Smooth muscle cell (in vitro differentiated cells): ENCODE measurements around the gene MAP1LC3B2. TPM values are rescaled to one million over a fixed set of nuclear protein-coding genes. Genes with fewer than 3 reads are reported as not detected.
A peak's percentile ranks its signal among the peaks of the same experiment; 100 is the strongest.

Experiments
- DNase-seq: peaks from one replicate; lab custom pipeline; 2025; ENCODE audit not compliant: unreplicated experiment; lab: John Stamatoyannopoulos, UW
- H2AFZ ChIP-seq: fragments of 200-600 bp; sonication (generic); 2 replicates; pipeline ENCODE4 v1.6.0; 2016; ENCODE audit warnings: antibody characterized with exemption, low read depth, mild to moderate bottlenecking
- H3F3A ChIP-seq: fragments of 200-600 bp; sonication (generic); 2 replicates; pipeline ENCODE4 v1.6.0; 2017; ENCODE audit warnings: antibody characterized with exemption, low read depth
- H3K27ac ChIP-seq: fragments of 200-600 bp; sonication (generic); 2 replicates; pipeline ENCODE4 v1.5.1; 2016; ENCODE audit warnings: low read depth, mild to moderate bottlenecking
- H3K27me3 ChIP-seq: fragments of 200-600 bp; sonication (generic); 2 replicates; pipeline ENCODE4 v1.6.1; 2016; ENCODE audit warnings: low read depth, mild to moderate bottlenecking
- H3K36me3 ChIP-seq: fragments of 200-600 bp; sonication (generic); 2 replicates; pipeline ENCODE4 v1.5.1; 2016; ENCODE audit warnings: low read depth
- H3K4me1 ChIP-seq: fragments of 200-600 bp; sonication (generic); 2 replicates; pipeline ENCODE4 v1.5.1; 2016; ENCODE audit warnings: low read depth
- H3K4me2 ChIP-seq: fragments of 200-600 bp; sonication (generic); 2 replicates; pipeline ENCODE4 v1.6.0; 2016; ENCODE audit warnings: mild to moderate bottlenecking
- H3K4me3 ChIP-seq: fragments of 200-600 bp; sonication (generic); 2 replicates; pipeline ENCODE4 v1.5.1; 2016; ENCODE audit warnings: mild to moderate bottlenecking
- H3K79me2 ChIP-seq: fragments of 200-600 bp; sonication (generic); 2 replicates; pipeline ENCODE4 v1.6.0; 2016; ENCODE audit warnings: low read depth, mild to moderate bottlenecking
- H3K9ac ChIP-seq: fragments of 200-600 bp; sonication (generic); 2 replicates; pipeline ENCODE4 v1.6.0; 2016; ENCODE audit warnings: low read depth
- H3K9me3 ChIP-seq: fragments of 200-600 bp; sonication (generic); replicated peaks from 2 replicates; pipeline ENCODE4 v1.5.1; 2016; ENCODE audit warnings: low read depth
- H4K20me1 ChIP-seq: fragments of 200-600 bp; sonication (generic); 2 replicates; pipeline ENCODE4 v1.6.0; 2016; ENCODE audit warnings: low read depth
- WGBS: methylation state at CpG from one replicate; pipeline ENCODE4 v1.1.7; 2016; ENCODE audit warnings: low lambda C conversion rate; 5-methylcytosine and 5-hydroxymethylcytosine counted together
- polyA plus RNA-seq: library from polyadenylated mRNA; unstranded; fragments of >200 nt; fragmentation: Nextera tagmentation; extraction: Ambion mirVana; gene quantifications from 2 replicates; pipeline ENCODE4 v1.2.1, GENCODE V29; 2016
- total RNA-seq: library from RNA; depleted of rRNA; stranded (reverse); fragments of >200 nt; gene quantifications from 2 replicates; pipeline ENCODE4 v1.2.3, GENCODE V29; 2014
- TF ChIP-seq, protein P1 (sequence below): fragments of 200-600 bp; sonication (generic); IDR thresholded peaks from 2 replicates; pipeline ENCODE4 v1.5.1; 2017; ENCODE audit warnings: borderline replicate concordance, mild to moderate bottlenecking, antibody characterized with exemption; ENCODE audit not compliant: insufficient read depth, poor library complexity, severe bottlenecking

The MAP1LC3B2 gene
- total and polyA plus RNA-seq, 2 experiments from 2014 or later, result 0.31 to 4.2 TPM

- Histone ChIP-seq H3K9ac (no peak overlapping the region), H3K4me3 (no peak overlapping the region), H3K4me2 (no peak overlapping the region), H4K20me1 (no peaks in the 10 kb centered on the region), H3K27ac (no peak overlapping the region), H2AFZ (no peak overlapping the region), H3K79me2 (no peaks in the 10 kb centered on the region), H3K27me3 (no peaks in the 10 kb centered on the region), H3K4me1 (no peaks in the 10 kb centered on the region), H3K36me3 (no peaks in the 10 kb centered on the region), H3F3A (no peaks in the 10 kb centered on the region), H3K9me3 (no peaks in the 10 kb centered on the region)
- WGBS, result 72% methylated on average over 4 of the region's 4 CpGs
- DNase-seq, result no peak
- TF ChIP-seq, protein P1, sequence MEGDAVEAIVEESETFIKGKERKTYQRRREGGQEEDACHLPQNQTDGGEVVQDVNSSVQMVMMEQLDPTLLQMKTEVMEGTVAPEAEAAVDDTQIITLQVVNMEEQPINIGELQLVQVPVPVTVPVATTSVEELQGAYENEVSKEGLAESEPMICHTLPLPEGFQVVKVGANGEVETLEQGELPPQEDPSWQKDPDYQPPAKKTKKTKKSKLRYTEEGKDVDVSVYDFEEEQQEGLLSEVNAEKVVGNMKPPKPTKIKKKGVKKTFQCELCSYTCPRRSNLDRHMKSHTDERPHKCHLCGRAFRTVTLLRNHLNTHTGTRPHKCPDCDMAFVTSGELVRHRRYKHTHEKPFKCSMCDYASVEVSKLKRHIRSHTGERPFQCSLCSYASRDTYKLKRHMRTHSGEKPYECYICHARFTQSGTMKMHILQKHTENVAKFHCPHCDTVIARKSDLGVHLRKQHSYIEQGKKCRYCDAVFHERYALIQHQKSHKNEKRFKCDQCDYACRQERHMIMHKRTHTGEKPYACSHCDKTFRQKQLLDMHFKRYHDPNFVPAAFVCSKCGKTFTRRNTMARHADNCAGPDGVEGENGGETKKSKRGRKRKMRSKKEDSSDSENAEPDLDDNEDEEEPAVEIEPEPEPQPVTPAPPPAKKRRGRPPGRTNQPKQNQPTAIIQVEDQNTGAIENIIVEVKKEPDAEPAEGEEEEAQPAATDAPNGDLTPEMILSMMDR, result no peak
Observed at GRCh38 chr12:116606397-116606796, 47.2 kb downstream of the MAP1LC3B2 start.

DNA sequence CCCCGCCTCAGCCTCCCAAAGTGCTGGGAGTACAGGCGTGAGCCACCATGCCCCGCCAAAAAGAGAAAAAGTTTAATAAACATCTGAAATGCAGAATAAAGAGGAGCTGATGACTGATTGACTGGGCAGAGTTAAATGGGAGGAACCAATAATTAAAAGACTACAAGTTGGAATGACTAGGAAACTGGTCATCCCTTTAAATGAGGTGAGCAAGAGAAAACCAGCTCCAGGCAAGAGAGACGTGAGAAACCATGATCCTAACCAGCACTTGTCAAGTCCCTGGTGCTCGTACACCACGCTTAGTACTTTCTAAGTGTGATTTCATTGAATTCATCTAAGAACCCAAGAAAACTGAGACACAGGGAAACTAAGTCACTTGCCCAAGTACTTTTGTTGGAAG lies 47.9 kb downstream of the MAP1LC3B2 start:
- no peaks in the 10 kb centered on the region for H3F3A ChIP-seq
- H3K4me3 ChIP-seq, result no peak overlapping the region
- H3K36me3 ChIP-seq, result no peaks in the 10 kb centered on the region
- H4K20me1 ChIP-seq, result no peaks in the 10 kb centered on the region
- H3K9me3 ChIP-seq, result no peaks in the 10 kb centered on the region
- H3K4me1 ChIP-seq, result no peaks in the 10 kb centered on the region
- H3K27ac ChIP-seq, result no peak overlapping the region
- H2AFZ ChIP-seq, result no peak overlapping the region
- H3K27me3 ChIP-seq, result no peaks in the 10 kb centered on the region
- no peak overlapping the region for H3K4me2 ChIP-seq
- no peak overlapping the region for H3K9ac ChIP-seq
- TF ChIP-seq, protein P1, result no peak
- 85% methylated on average over 6 of the region's 6 CpGs for WGBS
- no peaks in the 10 kb centered on the region for H3K79me2 ChIP-seq
- no peak for DNase-seq

- Histone ChIP-seq H3K4me2 (no peak overlapping the region), H3K9me3 (no peaks in the 10 kb centered on the region), H2AFZ (peak overlapping the region; percentile 39), H3K9ac (no peak overlapping the region), H3K27ac (no peak overlapping the region), H3K79me2 (no peaks in the 10 kb centered on the region), H3K36me3 (no peaks in the 10 kb centered on the region), H3K4me3 (no peak overlapping the region), H3K4me1 (peaks cover under 1% of the 10 kb centered on the region), H4K20me1 (no peaks in the 10 kb centered on the region), H3F3A (no peaks in the 10 kb centered on the region), H3K27me3 (no peaks in the 10 kb centered on the region)
- no peak for DNase-seq
- WGBS, result 79% methylated on average over 8 of the region's 8 CpGs
- TF ChIP-seq, protein P1, result peak; percentile 23
Observed at GRCh38 chr12:116609319-116610114, 50.3 kb downstream of the MAP1LC3B2 start.

DNA sequence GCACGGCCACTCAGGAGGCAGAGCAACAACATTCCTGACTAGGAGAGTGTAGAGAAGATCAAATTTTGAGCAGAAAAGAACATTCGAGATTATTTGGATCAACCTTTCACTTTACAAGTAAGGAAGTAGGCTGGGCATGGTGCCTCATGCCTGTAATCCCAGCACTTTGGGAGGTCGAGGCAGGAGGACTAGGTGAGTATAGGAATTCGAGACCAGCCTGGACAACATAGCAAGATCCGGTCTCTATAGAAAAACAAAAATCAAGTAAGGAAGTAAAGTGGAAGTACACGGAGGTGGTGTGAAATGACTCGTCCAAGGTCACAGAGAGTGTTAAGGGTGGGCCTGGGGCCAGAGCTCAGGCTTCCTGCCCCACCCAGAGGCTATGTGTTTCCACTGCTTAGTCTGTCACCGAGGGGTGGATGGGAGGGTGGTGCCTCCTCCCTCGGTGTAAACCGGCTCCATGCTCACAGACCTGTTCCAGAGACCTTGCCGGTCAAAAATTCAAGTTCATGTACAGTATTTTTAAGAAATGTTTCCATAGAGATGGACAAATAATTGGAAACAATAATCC lies 51.9 kb downstream of the MAP1LC3B2 start:
- no peak overlapping the region for H3K9ac ChIP-seq
- H3K36me3 ChIP-seq, result no peaks in the 10 kb centered on the region
- H3K27me3 ChIP-seq, result no peaks in the 10 kb centered on the region
- no peaks in the 10 kb centered on the region for H4K20me1 ChIP-seq
- TF ChIP-seq, protein P1, result no peak
- no peaks in the 10 kb centered on the region for H3F3A ChIP-seq
- no peak overlapping the region for H3K4me3 ChIP-seq
- H3K27ac ChIP-seq, result no peak overlapping the region
- no peaks in the 10 kb centered on the region for H3K79me2 ChIP-seq
- H3K4me2 ChIP-seq, result no peak overlapping the region
- no peak overlapping the region for H2AFZ ChIP-seq
- peaks cover 8% of the 10 kb centered on the region for H3K4me1 ChIP-seq
- WGBS, result 88% methylated on average over 11 of the region's 11 CpGs
- no peak for DNase-seq
- no peaks in the 10 kb centered on the region for H3K9me3 ChIP-seq
